ENCODE measurements around the gene PTPRG.

The PTPRG gene

GRCh38 chr3:62142331-62143085, 581.1 kb downstream of the PTPRG start:
- no peak for DNase-seq

- no peak for DNase-seq
These were observed 582.6 kb downstream of the PTPRG start for GRCh38 chr3:62143843-62144450.

DNA sequence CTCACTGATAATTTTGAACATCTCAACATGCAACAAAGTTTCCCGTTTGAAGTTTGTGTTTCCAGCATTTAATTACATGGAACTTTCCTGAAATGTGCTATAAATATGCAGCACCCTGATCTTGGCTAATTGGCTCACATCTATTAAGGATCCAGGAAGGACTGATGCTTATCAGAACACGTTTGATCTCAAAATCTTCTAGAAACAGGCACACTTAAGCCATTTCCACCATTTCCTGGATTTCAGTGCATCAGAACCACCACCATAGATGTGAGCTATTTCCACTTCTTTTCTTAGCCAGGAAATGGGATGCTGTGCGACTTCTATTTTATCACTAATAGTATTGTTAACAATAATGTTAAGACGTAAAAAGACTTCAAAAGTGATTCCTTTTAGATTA, 583.1 kb downstream of the PTPRG start:
- no peak for DNase-seq

DNA sequence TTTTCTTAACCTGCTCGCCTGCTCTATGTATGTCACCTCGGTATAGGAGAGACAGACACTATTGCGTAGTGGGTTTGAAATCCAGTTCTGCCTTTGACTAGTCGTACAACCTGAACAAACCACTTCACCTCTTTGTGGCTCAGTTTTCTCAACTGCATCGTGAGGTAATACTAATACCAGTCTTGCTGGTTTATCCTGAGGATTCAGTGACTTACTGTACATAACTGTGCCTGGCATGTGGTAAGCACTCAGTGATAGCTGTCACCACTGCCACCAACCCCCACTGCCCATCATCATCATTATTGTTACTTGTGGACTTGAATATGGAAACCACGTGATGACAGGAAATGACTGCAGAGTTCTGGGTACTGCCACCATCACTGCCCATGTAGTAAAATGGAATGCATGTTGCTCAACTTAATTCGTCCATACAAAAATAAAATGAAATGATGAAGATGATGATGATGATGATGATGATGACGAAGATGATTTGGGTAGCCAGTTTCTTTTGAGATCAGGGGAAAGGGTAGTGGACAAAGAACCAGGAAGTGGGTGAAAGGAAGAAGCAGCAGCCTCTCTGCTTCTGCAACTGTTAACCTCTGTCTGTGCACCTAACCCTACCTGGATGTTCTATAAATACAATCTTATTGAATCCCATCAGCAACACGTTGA, 583.9 kb downstream of the PTPRG start:
- no peak for DNase-seq

GRCh38 chr3:62149539-62149938, 588.2 kb downstream of the PTPRG start:
- DNase-seq = no peak

DNA sequence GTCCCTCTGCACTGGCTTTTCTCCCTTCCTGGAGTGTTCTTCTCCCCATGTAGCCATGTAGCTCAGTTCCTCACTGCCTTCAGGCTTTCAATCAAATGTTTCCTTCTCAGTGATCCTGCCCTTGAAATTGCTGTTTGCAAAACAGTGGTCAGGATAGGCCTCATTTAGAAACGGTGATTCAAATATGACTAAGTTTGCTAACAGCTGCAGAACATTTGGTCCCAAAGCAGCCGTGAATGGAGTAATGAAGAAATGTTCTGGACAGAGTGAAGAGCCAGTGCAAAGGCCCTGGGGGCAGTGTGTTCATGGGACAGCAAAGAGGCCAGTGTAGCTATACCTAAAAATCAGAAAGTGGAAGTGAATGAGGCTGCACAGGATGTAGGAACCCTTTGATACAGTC, 588.6 kb downstream of the PTPRG start:
- DNase-seq = no peak

DNA sequence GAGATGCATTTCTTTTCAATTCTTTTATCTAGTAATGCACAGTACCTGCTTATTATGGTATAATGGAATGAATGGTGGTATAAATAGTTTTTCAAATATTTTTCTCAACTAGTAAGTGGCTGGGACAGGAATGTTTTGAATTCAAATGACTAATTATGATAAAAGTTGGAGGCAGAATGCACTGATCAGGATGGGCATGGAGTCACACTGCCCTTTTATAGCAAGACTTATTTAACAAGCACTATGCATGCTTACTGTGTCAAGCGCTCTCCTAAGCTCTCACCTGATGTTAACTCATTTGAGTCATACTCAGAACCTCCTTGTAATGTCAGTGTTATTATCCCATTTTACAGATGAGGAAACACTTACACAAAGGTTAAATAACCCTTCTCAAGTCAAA, 590.2 kb downstream of the PTPRG start:
- DNase-seq = no peak

DNA sequence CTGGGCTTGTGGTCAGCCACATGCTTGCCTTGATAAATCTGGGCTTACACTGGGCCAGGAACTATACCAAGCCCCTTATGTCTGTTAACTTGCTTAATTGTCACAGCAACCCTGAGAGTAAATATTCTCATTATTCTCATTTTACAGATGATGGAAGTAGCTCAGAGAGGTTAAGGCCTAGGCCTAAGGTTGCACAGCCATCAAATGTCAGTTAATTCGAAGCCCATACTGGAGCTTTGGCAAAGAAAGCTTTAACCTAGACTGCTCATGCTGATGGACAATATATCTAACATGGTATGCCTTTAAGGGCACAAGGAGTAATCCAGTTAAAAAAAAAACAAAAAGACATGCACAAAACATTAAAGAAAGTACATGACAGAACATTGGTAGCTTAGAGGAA, 591.9 kb downstream of the PTPRG start:
- no peak for DNase-seq

- no peak for DNase-seq
These were observed 593.2 kb downstream of the PTPRG start for GRCh38 chr3:62154457-62155148.

- DNase-seq = no peak
These were observed 597.8 kb downstream of the PTPRG start for GRCh38 chr3:62159056-62159708.

- DNase-seq = no peak
These were observed 598.3 kb downstream of the PTPRG start for GRCh38 chr3:62159709-62160092.

- DNase-seq = no peak
These were observed 600.0 kb downstream of the PTPRG start for GRCh38 chr3:62161371-62161770.

GRCh38 chr3:62164196-62164595, 602.8 kb downstream of the PTPRG start:
- no peak for DNase-seq

- no peak for DNase-seq
These were observed 603.4 kb downstream of the PTPRG start for GRCh38 chr3:62164746-62165145.

DNA sequence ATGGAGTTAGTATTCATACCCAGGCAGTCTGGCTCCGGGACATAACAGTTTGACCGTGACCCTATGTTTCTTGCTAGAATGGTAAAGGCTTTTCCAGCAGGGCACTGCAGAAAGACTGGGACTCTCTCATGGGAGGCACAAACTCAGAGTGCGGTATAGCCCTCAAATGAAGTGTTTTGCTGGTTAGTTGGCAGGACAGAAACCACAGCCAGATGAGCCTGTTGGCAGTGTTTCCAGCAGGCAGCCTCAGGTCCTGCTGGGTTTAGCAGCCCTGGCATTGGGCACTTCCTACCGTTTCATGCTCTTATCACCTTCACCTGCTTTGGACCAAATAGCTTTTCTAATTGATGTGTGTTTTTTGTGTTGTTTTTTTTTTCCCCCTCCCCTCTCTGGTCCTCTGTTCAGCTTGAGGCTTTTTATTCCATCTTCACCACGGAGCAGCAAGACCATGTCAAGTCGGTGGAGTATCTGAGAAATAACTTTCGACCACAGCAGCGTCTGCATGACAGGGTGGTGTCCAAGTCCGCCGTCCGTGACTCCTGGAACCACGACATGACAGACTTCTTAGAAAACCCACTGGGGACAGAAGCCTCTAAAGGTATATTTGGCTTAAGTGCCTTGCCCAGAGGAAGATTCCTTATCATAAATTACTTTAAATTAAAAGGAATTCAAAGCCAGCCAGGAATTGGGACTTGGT, 606.3 kb downstream of the PTPRG start:
- no peak for DNase-seq

DNA sequence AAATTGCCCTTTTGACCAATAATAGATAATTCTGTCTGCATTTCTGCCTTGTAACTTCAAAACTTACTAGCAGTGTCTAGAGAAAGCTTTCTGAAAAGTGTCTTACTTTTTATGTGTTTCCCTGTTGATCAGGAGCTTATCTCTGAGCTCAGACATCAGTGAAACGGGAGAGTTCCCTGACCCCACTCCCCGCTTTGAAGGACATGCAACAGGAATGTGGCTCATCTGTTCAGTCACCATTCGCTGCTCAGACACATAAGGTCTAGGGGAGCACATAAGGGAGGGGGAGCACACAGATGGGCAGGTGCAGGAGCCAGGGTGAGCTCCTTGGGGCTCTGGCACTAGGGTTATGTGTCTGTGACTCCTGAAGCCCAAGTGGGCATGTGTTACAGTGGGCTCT, 607.0 kb downstream of the PTPRG start:
- no peak for DNase-seq

DNA sequence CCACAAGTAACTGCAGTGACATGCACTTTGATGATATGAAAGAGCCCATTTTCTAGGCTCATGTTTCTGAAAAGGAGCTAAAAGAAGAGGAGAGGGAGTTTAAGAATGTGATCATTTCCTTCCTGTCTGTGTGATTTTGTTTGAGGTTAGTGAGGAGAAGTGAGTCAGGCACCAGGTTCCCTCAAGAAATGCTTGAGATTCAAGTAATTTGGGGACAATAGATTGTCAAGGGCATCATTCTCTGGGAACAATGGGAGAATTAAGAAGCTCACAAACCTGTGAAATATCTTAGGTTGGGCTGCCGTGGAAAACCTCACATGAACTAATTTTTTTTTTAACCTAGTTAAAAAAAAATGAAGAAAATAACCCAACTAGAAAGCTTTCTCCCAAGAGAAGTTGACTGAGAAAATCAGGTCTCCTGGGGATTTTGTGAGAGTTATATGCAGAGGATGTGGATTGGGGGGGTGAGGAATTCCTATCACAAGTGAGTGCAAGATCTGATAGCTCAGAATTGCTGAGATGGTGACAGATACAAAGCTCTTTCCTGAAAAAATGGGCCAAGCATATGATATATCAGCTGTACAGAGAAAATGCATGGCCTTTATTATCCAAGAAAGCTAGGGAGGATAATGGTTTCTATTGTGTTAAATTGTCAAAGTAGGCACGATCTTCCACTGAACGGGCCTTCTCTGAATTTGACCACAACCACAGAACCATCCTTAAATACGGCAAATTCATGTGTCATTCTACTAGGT, 608.7 kb downstream of the PTPRG start:
- no peak for DNase-seq

DNA sequence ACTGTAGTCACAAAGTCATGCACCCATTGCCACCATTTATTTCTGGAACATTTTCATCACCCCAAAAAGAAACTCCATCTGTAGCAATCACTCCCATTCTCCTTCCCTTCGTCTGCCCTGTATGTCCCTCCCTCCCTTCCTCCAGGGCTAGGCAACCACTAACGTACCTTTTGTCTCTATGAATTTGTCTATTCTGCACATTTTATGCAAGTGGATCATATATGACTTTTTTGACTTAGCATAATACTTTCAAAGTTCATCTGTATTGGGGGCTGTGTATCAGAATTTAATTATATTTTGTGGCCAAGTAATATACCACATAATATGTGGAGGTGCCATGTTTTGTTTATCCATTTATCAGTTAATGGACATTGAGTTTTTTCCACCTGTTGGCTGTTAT, 610.4 kb downstream of the PTPRG start:
- DNase-seq = no peak

- DNase-seq = no peak
These were observed 610.8 kb downstream of the PTPRG start for GRCh38 chr3:62172199-62172598.

DNA sequence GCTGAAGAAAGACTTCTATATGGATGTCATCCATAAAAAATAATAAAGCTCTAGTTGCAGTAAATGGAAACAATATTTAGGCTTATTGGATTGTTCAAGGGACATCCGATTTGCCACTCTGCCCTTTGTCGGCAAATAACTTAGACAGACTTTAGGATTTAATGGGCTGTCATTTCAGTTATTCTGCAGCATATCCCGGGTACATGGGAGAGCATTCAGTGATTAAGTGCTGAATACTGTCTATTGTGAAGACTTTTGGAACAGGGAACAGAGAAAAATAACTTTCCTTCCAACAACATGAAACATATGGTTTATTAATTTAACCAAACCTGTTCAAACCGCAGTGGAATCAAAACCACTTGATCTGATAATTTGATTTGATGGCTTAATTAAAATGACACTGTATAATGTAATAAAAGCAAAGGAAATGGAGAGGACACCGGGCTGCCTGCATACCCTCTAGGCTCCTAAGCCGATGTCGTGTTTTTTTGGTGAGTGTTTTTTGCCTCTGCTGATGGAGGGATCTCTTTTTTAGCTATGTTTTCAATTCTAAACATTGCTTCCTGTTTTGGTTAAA, 612.7 kb downstream of the PTPRG start:
- DNase-seq = no peak

- DNase-seq = no peak
These were observed 613.8 kb downstream of the PTPRG start for GRCh38 chr3:62175161-62175560.
